IMR-90 (cell line): ENCODE measurements around the gene B4GALT1.

ENCODE experiments used
- BHLHE40 ChIP-seq: fragments of 150-350 bp; IDR thresholded peaks from 2 replicates; pipeline ENCODE4 v1.6.1; 2016; ENCODE audit warnings: mild to moderate bottlenecking, low read depth, low read length
- CEBPB ChIP-seq: IDR thresholded peaks from 2 replicates; pipeline ENCODE4 v1.6.1; 2012; ENCODE audit warnings: low read depth, low read length, improper control_type of control experiment
- CHD1 ChIP-seq: IDR thresholded peaks from 2 replicates; pipeline ENCODE4 v1.6.1; 2012; ENCODE audit warnings: low read depth, low read length, improper control_type of control experiment
- ELK1 ChIP-seq: fragments of 150-350 bp; IDR thresholded peaks from 2 replicates; pipeline ENCODE4 v1.6.1; 2016; ENCODE audit warnings: low read depth, mild to moderate bottlenecking, low read length, moderate library complexity, borderline replicate concordance
- FOS ChIP-seq: fragments of 150-350 bp; IDR thresholded peaks from 2 replicates; pipeline ENCODE4 v1.6.1; 2016; ENCODE audit warnings: low read depth, low read length
- MAZ ChIP-seq: IDR thresholded peaks from 2 replicates; pipeline ENCODE4 v1.6.1; 2012; ENCODE audit warnings: low read depth, mild to moderate bottlenecking, low read length, improper control_type of control experiment, moderate library complexity, borderline replicate concordance
- MXI1 ChIP-seq: IDR thresholded peaks from 2 replicates; pipeline ENCODE4 v1.6.1; 2012; ENCODE audit warnings: low read depth, mild to moderate bottlenecking, low read length, moderate library complexity, borderline replicate concordance
- NFE2L2 ChIP-seq: fragments of 150-350 bp; IDR thresholded peaks from 2 replicates; pipeline ENCODE4 v1.6.1; 2016; ENCODE audit warnings: low read depth, mild to moderate bottlenecking, low read length
- POLR2A ChIP-seq: IDR thresholded peaks from 2 replicates; pipeline ENCODE4 v1.6.1; 2012; ENCODE audit warnings: mild to moderate bottlenecking, low read depth, low read length
- RAD21 ChIP-seq: IDR thresholded peaks from 2 replicates; pipeline ENCODE4 v1.6.1; 2012; ENCODE audit warnings: low read length, improper control_type of control experiment
- RFX5 ChIP-seq: IDR thresholded peaks from 2 replicates; pipeline ENCODE4 v1.8.0; 2012; ENCODE audit warnings: low read depth, mild to moderate bottlenecking, low read length, moderate library complexity
- SMC3 ChIP-seq: fragments of 150-350 bp; IDR thresholded peaks from 2 replicates; pipeline ENCODE4 v1.6.1; 2016; ENCODE audit warnings: low read depth, mild to moderate bottlenecking, antibody characterized with exemption, low read length, moderate library complexity
- TF ChIP-seq, protein P1 (sequence below): conservative IDR thresholded peaks from 2 replicates; pipeline ENCODE4 v1.5.1; 2012; ENCODE audit warnings: mild to moderate bottlenecking, low read depth, low read length, improper control_type of control experiment
- TF ChIP-seq, protein P2 (sequence below): fragments of 150-350 bp; IDR thresholded peaks from 2 replicates; pipeline ENCODE4 v1.6.1; 2017; ENCODE audit warnings: mild to moderate bottlenecking, antibody characterized with exemption, low read length, low read depth

DNA sequence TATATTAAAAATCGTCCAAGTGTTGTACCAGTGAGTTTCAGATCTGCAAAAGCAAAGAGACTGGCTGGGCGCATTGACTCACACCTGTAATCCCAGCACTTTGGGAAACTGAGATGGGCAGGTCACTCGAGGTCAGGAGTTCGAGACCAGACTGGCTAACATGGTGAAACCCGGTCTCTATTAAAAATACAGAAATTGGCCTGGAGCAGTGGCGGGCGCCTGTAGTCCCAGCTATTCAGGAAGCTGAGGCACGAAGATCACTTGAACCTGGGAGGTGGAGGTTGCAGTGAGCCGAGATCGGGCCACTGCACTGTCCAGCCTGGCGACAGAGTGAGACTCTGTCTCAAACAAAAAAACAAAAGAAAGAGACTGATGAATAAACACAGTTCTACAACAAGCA is 18.3 kb upstream of the B4GALT1 start:
- TF ChIP-seq, protein P1, sequence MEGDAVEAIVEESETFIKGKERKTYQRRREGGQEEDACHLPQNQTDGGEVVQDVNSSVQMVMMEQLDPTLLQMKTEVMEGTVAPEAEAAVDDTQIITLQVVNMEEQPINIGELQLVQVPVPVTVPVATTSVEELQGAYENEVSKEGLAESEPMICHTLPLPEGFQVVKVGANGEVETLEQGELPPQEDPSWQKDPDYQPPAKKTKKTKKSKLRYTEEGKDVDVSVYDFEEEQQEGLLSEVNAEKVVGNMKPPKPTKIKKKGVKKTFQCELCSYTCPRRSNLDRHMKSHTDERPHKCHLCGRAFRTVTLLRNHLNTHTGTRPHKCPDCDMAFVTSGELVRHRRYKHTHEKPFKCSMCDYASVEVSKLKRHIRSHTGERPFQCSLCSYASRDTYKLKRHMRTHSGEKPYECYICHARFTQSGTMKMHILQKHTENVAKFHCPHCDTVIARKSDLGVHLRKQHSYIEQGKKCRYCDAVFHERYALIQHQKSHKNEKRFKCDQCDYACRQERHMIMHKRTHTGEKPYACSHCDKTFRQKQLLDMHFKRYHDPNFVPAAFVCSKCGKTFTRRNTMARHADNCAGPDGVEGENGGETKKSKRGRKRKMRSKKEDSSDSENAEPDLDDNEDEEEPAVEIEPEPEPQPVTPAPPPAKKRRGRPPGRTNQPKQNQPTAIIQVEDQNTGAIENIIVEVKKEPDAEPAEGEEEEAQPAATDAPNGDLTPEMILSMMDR = no peak
- TF ChIP-seq, protein P2, sequence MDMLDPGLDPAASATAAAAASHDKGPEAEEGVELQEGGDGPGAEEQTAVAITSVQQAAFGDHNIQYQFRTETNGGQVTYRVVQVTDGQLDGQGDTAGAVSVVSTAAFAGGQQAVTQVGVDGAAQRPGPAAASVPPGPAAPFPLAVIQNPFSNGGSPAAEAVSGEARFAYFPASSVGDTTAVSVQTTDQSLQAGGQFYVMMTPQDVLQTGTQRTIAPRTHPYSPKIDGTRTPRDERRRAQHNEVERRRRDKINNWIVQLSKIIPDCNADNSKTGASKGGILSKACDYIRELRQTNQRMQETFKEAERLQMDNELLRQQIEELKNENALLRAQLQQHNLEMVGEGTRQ = no peak
- no peak for TF ChIP-seq ELK1
- TF ChIP-seq RFX5 = no peak
- no peak for TF ChIP-seq MXI1
- TF ChIP-seq BHLHE40 = no peak
- no peak for TF ChIP-seq POLR2A
- no peak for TF ChIP-seq RAD21
- TF ChIP-seq MAZ = no peak
- no peak for TF ChIP-seq CHD1
- TF ChIP-seq CEBPB = no peak
- TF ChIP-seq FOS = no peak
- no peak for TF ChIP-seq SMC3
- no peak for TF ChIP-seq NFE2L2
